Mammary epithelial cell (primary cell): ENCODE measurements around the gene NEB.

Experiments
- EZH2 ChIP-seq: IDR thresholded peaks from 2 replicates; pipeline ENCODE4 v1.6.1; 2012; ENCODE audit warnings: low read length, inconsistent platforms, borderline replicate concordance
- TF ChIP-seq, protein P1 (sequence below), 2 donors: IDR thresholded peaks in 1 of 2; conservative IDR thresholded peaks in 1 of 2; 2 replicates each; pipeline ENCODE4 v1.5.1; 2011 to 2012; ENCODE audit warnings: inconsistent platforms in 2 of 2, low read length in 2 of 2, mild to moderate bottlenecking in 2 of 2, control low read depth in 1 of 2, low read depth in 1 of 2; ENCODE audit not compliant: insufficient read depth in 1 of 2; ENCODE audit errors: extremely low read depth in 1 of 2

GRCh38 chr2:151465771-151466170 lies 268.5 kb downstream of the NEB start:
- TF ChIP-seq, protein P1, sequence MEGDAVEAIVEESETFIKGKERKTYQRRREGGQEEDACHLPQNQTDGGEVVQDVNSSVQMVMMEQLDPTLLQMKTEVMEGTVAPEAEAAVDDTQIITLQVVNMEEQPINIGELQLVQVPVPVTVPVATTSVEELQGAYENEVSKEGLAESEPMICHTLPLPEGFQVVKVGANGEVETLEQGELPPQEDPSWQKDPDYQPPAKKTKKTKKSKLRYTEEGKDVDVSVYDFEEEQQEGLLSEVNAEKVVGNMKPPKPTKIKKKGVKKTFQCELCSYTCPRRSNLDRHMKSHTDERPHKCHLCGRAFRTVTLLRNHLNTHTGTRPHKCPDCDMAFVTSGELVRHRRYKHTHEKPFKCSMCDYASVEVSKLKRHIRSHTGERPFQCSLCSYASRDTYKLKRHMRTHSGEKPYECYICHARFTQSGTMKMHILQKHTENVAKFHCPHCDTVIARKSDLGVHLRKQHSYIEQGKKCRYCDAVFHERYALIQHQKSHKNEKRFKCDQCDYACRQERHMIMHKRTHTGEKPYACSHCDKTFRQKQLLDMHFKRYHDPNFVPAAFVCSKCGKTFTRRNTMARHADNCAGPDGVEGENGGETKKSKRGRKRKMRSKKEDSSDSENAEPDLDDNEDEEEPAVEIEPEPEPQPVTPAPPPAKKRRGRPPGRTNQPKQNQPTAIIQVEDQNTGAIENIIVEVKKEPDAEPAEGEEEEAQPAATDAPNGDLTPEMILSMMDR (conservative IDR thresholded peaks at IDR 0.05 in 1 of 2, IDR thresholded peaks at IDR 0.05 in 1 of 2; ENCODE audit: extremely low read depth in 1 of 2, insufficient read depth in 1 of 2, low read depth in 1 of 2, low read length in 2 of 2) = no peak
- no peak for TF ChIP-seq EZH2
